Islet precursor cell (in vitro differentiated cells): ENCODE results near the gene KCNN3.
A peak's percentile ranks its signal among the peaks of the same experiment; 100 is the strongest.
"Not testable (repeated sequence)": the region's sequence is repeated elsewhere in the genome, so short reads cannot be mapped to it uniquely, and the experiment has no call there.

Experiments
- DNase-seq: peaks from one replicate; pipeline ENCODE4 v3.0.0-alpha.2; 2018

The KCNN3 gene

GRCh38 chr1:154870115-154870571 is at the start of gene KCNN3:
Gene KCNN3 (minus strand): TSS chr1:154870281. CDS start chr1:154869964, 317 bp downstream.
- peak; percentile 96 for DNase-seq

GRCh38 chr1:154913273-154913672 is 43.2 kb upstream of the KCNN3 start:
- DNase-seq = no peak

- no peak for DNase-seq
Observed at GRCh38 chr1:154912755-154913154, 42.7 kb upstream of the KCNN3 start.

GRCh38 chr1:154911691-154912550 is 41.8 kb upstream of the KCNN3 start:
- no peak for DNase-seq

GRCh38 chr1:154910851-154911250 is 40.8 kb upstream of the KCNN3 start:
- DNase-seq = no peak

- DNase-seq = no peak
Observed at GRCh38 chr1:154908937-154909336, 38.9 kb upstream of the KCNN3 start.

- DNase-seq = not testable (repeated sequence)
Observed at GRCh38 chr1:154908129-154908528, 38.0 kb upstream of the KCNN3 start.

- DNase-seq = no peak
Observed at GRCh38 chr1:154906621-154907081, 36.6 kb upstream of the KCNN3 start.

GRCh38 chr1:154902938-154903566 is 33.0 kb upstream of the KCNN3 start:
- DNase-seq = no peak

- no peak for DNase-seq
Observed at GRCh38 chr1:154901591-154901990, 31.5 kb upstream of the KCNN3 start.

- DNase-seq = no peak
Observed at GRCh38 chr1:154899041-154899440, 29.0 kb upstream of the KCNN3 start.

- no peak for DNase-seq
Observed at GRCh38 chr1:154896771-154897286, 26.7 kb upstream of the KCNN3 start.

GRCh38 chr1:154895798-154896197 is 25.7 kb upstream of the KCNN3 start:
- no peak for DNase-seq

GRCh38 chr1:154891452-154891851 is 21.4 kb upstream of the KCNN3 start:
- no peak for DNase-seq

- DNase-seq = no peak
Observed at GRCh38 chr1:154888757-154889156, 18.7 kb upstream of the KCNN3 start.

GRCh38 chr1:154886281-154887015 is 16.4 kb upstream of the KCNN3 start:
- DNase-seq = peak; percentile 75

GRCh38 chr1:154884869-154885701 is 15.0 kb upstream of the KCNN3 start:
- DNase-seq = no peak

- no peak for DNase-seq
Observed at GRCh38 chr1:154883919-154884868, 14.1 kb upstream of the KCNN3 start.

- DNase-seq = no peak
Observed at GRCh38 chr1:154881820-154882535, 11.9 kb upstream of the KCNN3 start.

GRCh38 chr1:154880671-154881070 is 10.6 kb upstream of the KCNN3 start:
- no peak for DNase-seq
